Stomach (tissue), 9 donors: ENCODE measurements around the gene FOLR1. TPM values are rescaled to one million over a fixed set of nuclear protein-coding genes. Genes with fewer than 3 reads are reported as not detected.

Experiments
- DNase-seq, 2 donors: peaks; one replicate each; pipeline versions ENCODE4 v3.0.0 to v3.0.0-alpha.2; 2013 to 2019
- H3K27ac ChIP-seq, 5 donors: fragments of 200-600 bp in 4 of 5; sonication (generic) in 4 of 5; one replicate each; pipeline ENCODE4 v1.5.1; 2013 to 2019; ENCODE audit warnings: mild to moderate bottlenecking in 1 of 5, moderate library complexity in 1 of 5
- H3K27me3 ChIP-seq, 3 donors: fragments of 200-600 bp; sonication (generic); one replicate each; pipeline ENCODE4 v1.5.1; 2017 to 2019; ENCODE audit warnings: mixed run types in 1 of 3
- H3K36me3 ChIP-seq, 4 donors: fragments of 200-600 bp; sonication (generic); 1 replicate in 3 of 4; 2 replicates in 1 of 4; pipeline ENCODE4 v1.5.1; 2016 to 2019
- H3K4me1 ChIP-seq, 4 donors: fragments of 200-600 bp; sonication (generic); one replicate each; pipeline ENCODE4 v1.5.1; 2016 to 2019
- H3K4me3 ChIP-seq, 4 donors: fragments of 200-600 bp; sonication (generic) in 3 of 4; one replicate each; pipeline ENCODE4 v1.5.1; 2016 to 2019; ENCODE audit warnings: mild to moderate bottlenecking in 1 of 4
- H3K9me3 ChIP-seq, 4 donors: fragments of 200-600 bp; sonication (generic); one replicate each; pipeline ENCODE4 v1.5.1; 2016 to 2019
- EP300 ChIP-seq: sonication (generic); formaldehyde crosslinking; IDR thresholded peaks from one replicate; pipeline ENCODE4 v1.6.1; 2017; ENCODE audit warnings: antibody characterized with exemption
- POLR2A ChIP-seq, 4 donors: fragments of 450-650 bp; IDR thresholded peaks; one replicate each; pipeline ENCODE4 v1.6.1; 2016; ENCODE audit warnings: antibody characterized with exemption in 4 of 4, control low read depth in 2 of 4, mild to moderate bottlenecking in 1 of 4, moderate library complexity in 1 of 4
- POLR2AphosphoS5 ChIP-seq, 3 donors: sonication (generic); formaldehyde crosslinking; IDR thresholded peaks; one replicate each; pipeline ENCODE4 v1.6.1; 2016; ENCODE audit warnings: antibody characterized with exemption in 3 of 3
- WGBS, 5 donors: extraction: QIAGEN DNeasy Blood & Tissue Kit in 3 of 5; methylation state at CpG; one replicate each; pipeline versions ENCODE4 v1.1.5 to v1.1.7; 2013 to 2018; 5-methylcytosine and 5-hydroxymethylcytosine counted together
- intact Hi-C: fragments of 100-400 bp; cut with DNase I; formaldehyde crosslinking; loops from one replicate; pipeline ENCODE4 v1.15.1; 2023; ENCODE audit warnings: low total_unique reads
- polyA plus RNA-seq, 3 donors: library from polyadenylated mRNA; stranded (reverse); fragments of 200-250 nt; gene quantifications; one replicate each; pipeline ENCODE4 v1.2.3, GENCODE V29; 2013
- total RNA-seq, 5 donors: library from RNA; depleted of rRNA; stranded (reverse); fragments of >200 nt; gene quantifications; one replicate each; pipeline versions ENCODE4 v1.1.0 to v1.2.3, GENCODE V29; 2014 to 2016
- TF ChIP-seq, protein P1 (sequence below), 7 experiments: fragments of 450-650 bp in 4 of 7; fragments of 200-600 bp in 3 of 7; sonication (generic) in 3 of 7; IDR thresholded peaks; one replicate each; pipeline ENCODE4 v1.5.1; 2016 to 2019; ENCODE audit warnings: antibody characterized with exemption in 7 of 7, control low read depth in 2 of 7, mild to moderate bottlenecking in 1 of 7
- donor health status: healthy with polysubstance abuse.
- donor health status: Bipolar disorder and iron deficiency.
- donor health status: healthy.

The FOLR1 gene
- total and polyA plus RNA-seq, 8 donors = 0.55 to 22.6 (median 6.1) TPM; not detected in 3

DNA sequence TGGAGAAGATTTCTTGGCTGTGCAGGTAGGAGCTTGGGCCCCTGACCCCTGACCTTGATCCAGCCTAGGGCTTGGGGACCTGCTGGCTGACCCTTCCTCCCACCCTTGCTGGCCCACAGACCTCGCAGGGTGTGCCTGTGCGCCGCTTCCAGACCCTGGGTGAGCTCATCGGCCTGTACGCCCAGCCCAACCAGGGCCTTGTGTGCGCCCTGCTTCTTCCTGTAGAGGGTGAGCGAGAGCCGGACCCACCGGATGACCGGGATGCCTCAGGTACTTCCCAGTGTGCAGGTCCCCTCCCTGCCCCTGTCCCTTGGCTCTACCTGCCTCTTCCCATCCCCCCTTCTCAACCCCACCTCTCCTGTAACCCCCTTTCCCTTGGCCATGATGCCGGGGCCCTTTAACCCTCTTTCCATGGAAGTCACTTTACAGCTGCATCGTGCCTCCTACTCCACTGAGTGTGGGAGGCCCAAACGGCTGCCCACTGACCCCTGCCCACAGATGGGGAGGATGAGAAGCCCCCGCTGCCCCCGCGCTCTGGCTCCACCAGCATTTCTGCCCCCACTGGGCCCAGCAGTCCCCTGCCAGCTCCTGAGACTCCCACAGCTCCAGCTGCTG is 36.4 kb downstream of the FOLR1 start:
- H3K27me3 ChIP-seq = no peaks in the 10 kb centered on the region
- H3K4me1 ChIP-seq = peaks cover 29 to 35% (median 34%) of the 10 kb centered on the region in 4 donors
- peak; percentile 24 to 75 for DNase-seq
- intact Hi-C loops = no loop called here
- H3K27ac ChIP-seq = peak overlapping the region in 1 of 5 donors; percentile 20
- 80 to 89% (median 82%) methylated on average over 12 to 16 of the region's 16 CpGs for WGBS, 5 donors
- no peak overlapping the region for H3K4me3 ChIP-seq
- H3K36me3 ChIP-seq = peaks cover 57 to 68% (median 63%) of the 10 kb centered on the region in 4 donors
- no peaks in the 10 kb centered on the region for H3K9me3 ChIP-seq
- TF ChIP-seq EP300 = no peak
- TF ChIP-seq POLR2A (IDR thresholded peaks at IDR 0.05) = no peak

DNA sequence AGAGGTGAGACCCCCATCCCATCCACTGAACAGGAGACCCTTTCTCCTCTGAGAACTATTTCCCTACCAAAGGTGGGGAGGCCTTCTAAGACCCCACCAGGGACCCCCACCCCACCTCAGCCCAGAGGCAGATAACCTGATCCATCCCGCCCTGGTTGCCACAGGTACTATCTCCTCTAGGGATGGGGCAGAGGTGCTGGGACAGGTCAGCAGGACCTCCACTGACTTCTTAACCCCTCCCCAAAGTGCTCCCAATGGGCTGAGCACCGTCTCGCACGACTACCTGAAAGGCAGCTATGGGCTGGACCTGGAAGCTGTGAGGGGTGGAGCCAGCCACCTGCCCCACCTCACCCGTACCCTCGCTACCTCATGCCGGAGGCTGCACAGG is 36.9 kb downstream of the FOLR1 start:
- DNase-seq = peak in 1 of 2 donors; percentile 8
- Histone ChIP-seq H3K4me1 (peaks cover 29 to 35% (median 34%) of the 10 kb centered on the region in 4 donors), H3K4me3 (no peak overlapping the region), H3K27ac (no peak overlapping the region), H3K9me3 (no peaks in the 10 kb centered on the region), H3K27me3 (no peaks in the 10 kb centered on the region), H3K36me3 (peaks cover 62 to 73% (median 68%) of the 10 kb centered on the region in 4 donors)
- intact Hi-C loops = no loop called here
- TF ChIP-seq POLR2A (IDR thresholded peaks at IDR 0.05) = no peak
- no peak for TF ChIP-seq EP300
- TF ChIP-seq, protein P1, sequence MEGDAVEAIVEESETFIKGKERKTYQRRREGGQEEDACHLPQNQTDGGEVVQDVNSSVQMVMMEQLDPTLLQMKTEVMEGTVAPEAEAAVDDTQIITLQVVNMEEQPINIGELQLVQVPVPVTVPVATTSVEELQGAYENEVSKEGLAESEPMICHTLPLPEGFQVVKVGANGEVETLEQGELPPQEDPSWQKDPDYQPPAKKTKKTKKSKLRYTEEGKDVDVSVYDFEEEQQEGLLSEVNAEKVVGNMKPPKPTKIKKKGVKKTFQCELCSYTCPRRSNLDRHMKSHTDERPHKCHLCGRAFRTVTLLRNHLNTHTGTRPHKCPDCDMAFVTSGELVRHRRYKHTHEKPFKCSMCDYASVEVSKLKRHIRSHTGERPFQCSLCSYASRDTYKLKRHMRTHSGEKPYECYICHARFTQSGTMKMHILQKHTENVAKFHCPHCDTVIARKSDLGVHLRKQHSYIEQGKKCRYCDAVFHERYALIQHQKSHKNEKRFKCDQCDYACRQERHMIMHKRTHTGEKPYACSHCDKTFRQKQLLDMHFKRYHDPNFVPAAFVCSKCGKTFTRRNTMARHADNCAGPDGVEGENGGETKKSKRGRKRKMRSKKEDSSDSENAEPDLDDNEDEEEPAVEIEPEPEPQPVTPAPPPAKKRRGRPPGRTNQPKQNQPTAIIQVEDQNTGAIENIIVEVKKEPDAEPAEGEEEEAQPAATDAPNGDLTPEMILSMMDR (IDR thresholded peaks at IDR 0.05) = no peak
- TF ChIP-seq POLR2AphosphoS5 (IDR thresholded peaks at IDR 0.05) = no peak
- WGBS, 5 donors = 80 to 88% (median 86%) methylated on average over 7 of the region's 7 CpGs

DNA sequence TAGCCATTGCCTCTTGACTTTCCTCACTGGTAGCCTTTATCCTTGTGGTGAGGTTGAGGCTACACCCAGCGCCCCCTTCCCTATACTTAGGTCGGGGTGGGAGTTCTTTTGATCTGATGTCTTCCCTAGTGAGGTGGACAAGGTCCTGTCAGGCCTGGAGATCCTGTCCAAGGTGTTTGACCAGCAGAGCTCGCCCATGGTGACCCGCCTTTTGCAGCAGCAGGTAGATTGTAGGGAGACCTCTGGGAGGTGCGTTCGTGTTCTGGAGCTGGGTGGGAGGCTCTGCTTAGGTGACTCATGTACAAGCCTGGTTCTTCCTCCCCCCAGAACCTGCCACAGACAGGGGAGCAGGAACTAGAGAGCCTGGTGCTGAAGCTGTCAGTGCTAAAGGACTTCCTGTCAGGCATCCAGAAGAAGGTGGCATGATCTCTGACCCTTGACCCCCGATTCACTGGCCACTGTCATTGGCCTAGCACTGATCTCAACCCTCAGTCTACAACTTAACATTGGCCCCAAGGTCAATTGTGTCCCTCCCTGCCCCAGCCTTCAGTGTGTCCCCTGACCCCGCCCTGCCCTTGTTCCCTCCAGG is 37.5 kb downstream of the FOLR1 start:
- H3K27me3 ChIP-seq = no peaks in the 10 kb centered on the region
- H3K9me3 ChIP-seq = no peaks in the 10 kb centered on the region
- peaks cover 68 to 79% (median 73%) of the 10 kb centered on the region in 4 donors for H3K36me3 ChIP-seq
- no peak for TF ChIP-seq POLR2A (IDR thresholded peaks at IDR 0.05)
- no peak for TF ChIP-seq EP300
- TF ChIP-seq, protein P1 (IDR thresholded peaks at IDR 0.05) = no peak
- TF ChIP-seq POLR2AphosphoS5 (IDR thresholded peaks at IDR 0.05) = no peak
- intact Hi-C loops = no loop called here
- WGBS, 5 donors = 85 to 98% (median 93%) methylated on average over 8 of the region's 8 CpGs
- H3K4me1 ChIP-seq = peaks cover 28 to 35% (median 32%) of the 10 kb centered on the region in 4 donors
- no peak overlapping the region for H3K27ac ChIP-seq
- peak in 1 of 2 donors; percentile 17 for DNase-seq
- no peak overlapping the region for H3K4me3 ChIP-seq

DNA sequence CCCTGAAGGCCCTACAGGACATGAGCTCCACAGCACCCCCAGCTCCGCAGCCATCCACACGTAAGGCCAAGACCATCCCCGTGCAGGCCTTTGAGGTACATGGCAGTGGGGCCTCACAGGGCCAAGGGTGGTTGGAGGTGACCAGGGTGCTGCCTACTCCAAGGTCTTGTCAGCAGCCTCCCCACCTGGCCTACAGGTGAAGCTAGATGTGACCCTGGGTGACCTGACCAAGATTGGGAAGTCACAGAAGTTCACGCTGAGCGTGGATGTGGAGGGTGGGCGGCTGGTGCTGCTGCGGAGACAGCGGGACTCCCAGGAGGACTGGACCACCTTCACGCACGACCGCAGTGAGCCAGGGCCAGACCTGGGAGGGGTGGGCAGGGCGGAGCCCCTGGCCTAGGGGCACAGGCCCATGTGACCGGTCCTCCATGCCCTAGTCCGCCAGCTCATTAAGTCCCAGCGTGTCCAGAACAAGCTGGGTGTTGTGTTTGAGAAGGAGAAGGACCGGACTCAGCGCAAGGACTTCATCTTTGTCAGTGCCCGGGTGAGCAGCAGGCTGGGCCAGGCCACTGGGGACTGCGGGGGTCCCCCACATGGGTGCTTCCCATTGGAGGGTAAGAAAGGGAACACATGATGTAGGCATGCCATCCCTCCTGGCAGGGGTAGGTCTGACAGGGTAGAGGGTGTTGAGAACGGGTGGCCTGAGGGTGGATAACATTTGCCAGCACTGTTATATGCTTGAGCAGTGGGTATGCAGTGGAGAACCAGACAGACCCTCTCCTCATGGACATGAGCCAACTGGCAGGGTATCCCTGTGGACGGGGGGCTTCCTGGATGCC is 38.2 kb downstream of the FOLR1 start:
- WGBS, 5 donors = 91 to 96% (median 94%) methylated on average over 18 to 21 of the region's 21 CpGs
- intact Hi-C loops = no loop called here
- DNase-seq = peak in 1 of 2 donors; percentile 21
- Histone ChIP-seq H3K36me3 (peaks cover 76 to 86% (median 81%) of the 10 kb centered on the region in 4 donors), H3K27ac (no peak overlapping the region), H3K9me3 (no peaks in the 10 kb centered on the region), H3K4me3 (no peak overlapping the region), H3K27me3 (no peaks in the 10 kb centered on the region), H3K4me1 (peaks cover 26 to 35% (median 30%) of the 10 kb centered on the region in 4 donors)
- no peak for TF ChIP-seq POLR2A (IDR thresholded peaks at IDR 0.05)
- no peak for TF ChIP-seq POLR2AphosphoS5 (IDR thresholded peaks at IDR 0.05)
- TF ChIP-seq EP300 = no peak
- TF ChIP-seq, protein P1 (IDR thresholded peaks at IDR 0.05) = no peak
